GM06990 (cell line): Measurements from ENCODE around the gene COG7.
"Not testable (repeated sequence)": the region's sequence is repeated elsewhere in the genome, so short reads cannot be mapped to it uniquely, and the experiment has no call there.

ENCODE experiments used
- DNase-seq: peaks from one replicate; pipeline ENCODE4 v3.0.0-alpha.2; 2011; ENCODE audit not compliant: insufficient read length; ENCODE audit errors: extremely low read depth
- H3K27me3 ChIP-seq: replicated peaks from 2 replicates; pipeline ENCODE4 v1.6.0; 2011; ENCODE audit warnings: low read length; ENCODE audit not compliant: control insufficient read depth, insufficient read depth
- H3K36me3 ChIP-seq: 2 replicates; pipeline ENCODE4 v1.5.1; 2011; ENCODE audit warnings: low read length; ENCODE audit not compliant: control insufficient read depth, insufficient read depth
- H3K4me3 ChIP-seq: replicated peaks from 2 replicates; pipeline ENCODE4 v1.5.1; 2011; ENCODE audit warnings: low read depth, mild to moderate bottlenecking, control low read depth, low read length
- TF ChIP-seq, protein P1 (sequence below): IDR thresholded peaks from 2 replicates; pipeline ENCODE4 v1.5.1; 2011; ENCODE audit warnings: low read length, control low read depth, mild to moderate bottlenecking, inconsistent platforms; ENCODE audit not compliant: insufficient read depth, poor library complexity, severe bottlenecking

COG7 gene

DNA sequence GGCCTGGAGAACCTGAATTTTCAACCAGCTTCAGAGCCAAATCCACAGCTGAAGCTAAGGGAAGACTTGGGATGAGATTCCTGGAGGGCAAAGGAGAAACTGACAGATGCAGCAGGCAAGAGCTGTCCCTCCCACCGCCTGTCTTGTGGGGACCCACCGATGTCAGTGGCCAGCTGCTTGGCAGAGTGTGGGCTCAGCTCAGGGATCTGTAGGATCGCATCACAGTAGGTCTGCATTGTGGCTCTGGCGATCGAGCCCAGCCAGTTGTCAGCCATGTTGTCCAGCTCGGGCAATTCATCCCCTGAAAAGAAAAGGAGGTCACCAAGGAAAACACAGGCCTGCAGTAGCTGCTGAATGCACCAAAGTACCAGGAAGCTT, 60.8 kb downstream of the COG7 start:
- TF ChIP-seq, protein P1, sequence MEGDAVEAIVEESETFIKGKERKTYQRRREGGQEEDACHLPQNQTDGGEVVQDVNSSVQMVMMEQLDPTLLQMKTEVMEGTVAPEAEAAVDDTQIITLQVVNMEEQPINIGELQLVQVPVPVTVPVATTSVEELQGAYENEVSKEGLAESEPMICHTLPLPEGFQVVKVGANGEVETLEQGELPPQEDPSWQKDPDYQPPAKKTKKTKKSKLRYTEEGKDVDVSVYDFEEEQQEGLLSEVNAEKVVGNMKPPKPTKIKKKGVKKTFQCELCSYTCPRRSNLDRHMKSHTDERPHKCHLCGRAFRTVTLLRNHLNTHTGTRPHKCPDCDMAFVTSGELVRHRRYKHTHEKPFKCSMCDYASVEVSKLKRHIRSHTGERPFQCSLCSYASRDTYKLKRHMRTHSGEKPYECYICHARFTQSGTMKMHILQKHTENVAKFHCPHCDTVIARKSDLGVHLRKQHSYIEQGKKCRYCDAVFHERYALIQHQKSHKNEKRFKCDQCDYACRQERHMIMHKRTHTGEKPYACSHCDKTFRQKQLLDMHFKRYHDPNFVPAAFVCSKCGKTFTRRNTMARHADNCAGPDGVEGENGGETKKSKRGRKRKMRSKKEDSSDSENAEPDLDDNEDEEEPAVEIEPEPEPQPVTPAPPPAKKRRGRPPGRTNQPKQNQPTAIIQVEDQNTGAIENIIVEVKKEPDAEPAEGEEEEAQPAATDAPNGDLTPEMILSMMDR = no peak
- DNase-seq = no peak
- no peak overlapping the region for H3K4me3 ChIP-seq
- no peaks in the 10 kb centered on the region for H3K27me3 ChIP-seq
- peaks cover 17% of the 10 kb centered on the region for H3K36me3 ChIP-seq

DNA sequence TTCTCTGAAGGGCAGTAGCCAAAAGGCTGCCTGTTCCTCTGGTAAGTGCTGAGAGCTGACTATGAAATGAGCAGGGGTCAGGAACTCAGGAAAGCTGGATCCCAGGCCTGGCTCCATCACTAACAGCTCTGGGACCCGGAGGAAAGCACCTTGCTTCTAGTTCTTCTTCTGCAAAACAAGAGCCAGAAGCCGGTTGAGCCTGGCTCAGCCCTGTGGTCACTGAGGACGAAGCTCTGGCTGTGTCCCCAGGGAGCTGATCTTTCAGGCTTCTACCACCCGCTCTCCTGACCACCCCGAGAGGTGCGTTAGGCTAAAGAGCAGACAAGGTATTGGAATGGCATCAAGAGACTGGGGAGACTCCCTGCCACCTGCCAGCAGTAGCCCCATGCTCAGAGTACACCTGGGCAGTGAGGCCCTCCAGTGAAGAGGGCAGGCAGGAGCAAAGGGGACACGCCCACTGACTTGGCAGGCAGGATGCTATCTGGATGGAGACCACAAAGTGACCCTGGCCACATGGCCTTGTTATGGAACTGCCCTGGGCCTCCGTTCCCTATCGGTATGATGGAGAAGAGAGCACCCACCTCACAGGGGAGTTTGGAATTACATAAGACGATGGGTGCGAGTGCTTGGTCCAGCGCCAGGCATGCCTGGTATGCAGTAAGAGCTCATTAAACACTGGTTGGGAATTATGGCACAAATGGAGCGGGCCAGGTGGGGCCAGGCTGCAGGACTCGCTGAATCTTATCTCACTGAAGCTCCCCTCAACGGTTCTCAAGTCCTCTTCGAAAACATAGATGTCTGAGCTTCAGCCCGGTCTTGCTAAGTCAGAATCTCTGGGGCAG, 61.4 kb downstream of the COG7 start:
- H3K27me3 ChIP-seq = no peaks in the 10 kb centered on the region
- DNase-seq = no peak
- TF ChIP-seq, protein P1 = no peak
- H3K4me3 ChIP-seq = no peak overlapping the region
- peaks cover 17% of the 10 kb centered on the region for H3K36me3 ChIP-seq

DNA sequence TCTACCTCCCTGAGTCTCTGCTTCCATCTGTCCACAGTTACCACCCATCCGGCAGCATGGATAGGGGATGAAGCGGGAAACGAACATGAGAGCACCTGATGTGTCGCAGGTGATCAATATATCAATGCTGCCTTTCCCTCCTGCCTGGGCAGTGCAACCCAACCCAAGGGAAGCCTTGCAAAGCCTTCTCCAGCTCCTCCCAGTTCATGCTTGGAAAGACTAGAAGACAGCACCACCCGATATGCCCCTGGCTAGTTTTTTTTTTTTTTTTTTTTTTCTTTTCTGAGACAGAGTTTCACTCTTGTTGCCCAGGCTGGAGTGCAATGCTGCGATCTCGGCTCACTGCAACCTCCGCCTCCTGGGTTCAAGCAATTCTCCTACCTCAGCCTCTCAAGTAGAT, 63.1 kb downstream of the COG7 start:
- not testable (repeated sequence) for H3K4me3 ChIP-seq, DNase-seq, H3K27me3 ChIP-seq
- peaks cover 17% of the 10 kb centered on the region for H3K36me3 ChIP-seq

DNA sequence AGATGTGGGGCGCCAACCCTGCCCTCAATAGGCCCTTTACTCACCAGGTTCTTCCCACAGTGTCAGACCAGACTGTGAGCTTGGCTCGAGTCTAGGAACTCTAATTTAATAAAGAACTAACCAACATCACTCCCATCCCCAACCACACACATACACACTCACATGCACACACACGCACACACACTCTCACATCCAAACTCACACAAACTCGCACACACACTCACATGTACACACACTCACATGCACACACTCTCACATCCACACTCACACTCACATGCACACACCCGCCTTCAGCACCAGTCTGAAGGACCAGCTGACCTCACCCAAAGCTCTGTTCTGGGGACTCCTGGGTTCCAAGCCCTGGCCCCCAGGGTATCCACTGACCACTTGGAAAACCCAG, 63.8 kb downstream of the COG7 start:
- H3K36me3 ChIP-seq = peaks cover 17% of the 10 kb centered on the region
- H3K4me3 ChIP-seq = no peak overlapping the region
- H3K27me3 ChIP-seq = no peaks in the 10 kb centered on the region
- DNase-seq = no peak
- TF ChIP-seq, protein P1 = no peak

DNA sequence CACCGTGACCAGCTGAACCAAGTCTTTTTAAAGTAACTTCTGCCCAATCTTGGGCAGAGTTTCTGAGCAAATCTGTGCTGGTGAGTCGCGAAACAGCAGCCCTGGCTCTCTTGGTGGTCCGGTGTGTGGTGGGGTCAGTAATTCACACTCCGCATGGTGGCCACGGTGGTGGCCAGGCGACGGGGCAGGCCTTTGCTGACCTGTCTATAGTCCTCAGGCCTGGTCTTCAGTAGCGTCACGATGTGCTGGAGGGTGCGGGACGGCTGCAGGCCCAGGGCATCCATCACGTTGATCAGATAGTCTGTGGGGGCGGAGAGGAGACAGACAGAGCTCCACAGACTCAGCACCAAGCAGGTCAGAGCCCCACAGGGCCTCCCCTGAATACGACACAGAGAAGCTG, 64.2 kb downstream of the COG7 start:
- H3K36me3 ChIP-seq = peaks cover 17% of the 10 kb centered on the region
- DNase-seq = no peak
- H3K4me3 ChIP-seq = no peak overlapping the region
- no peaks in the 10 kb centered on the region for H3K27me3 ChIP-seq
- TF ChIP-seq, protein P1 = no peak

DNA sequence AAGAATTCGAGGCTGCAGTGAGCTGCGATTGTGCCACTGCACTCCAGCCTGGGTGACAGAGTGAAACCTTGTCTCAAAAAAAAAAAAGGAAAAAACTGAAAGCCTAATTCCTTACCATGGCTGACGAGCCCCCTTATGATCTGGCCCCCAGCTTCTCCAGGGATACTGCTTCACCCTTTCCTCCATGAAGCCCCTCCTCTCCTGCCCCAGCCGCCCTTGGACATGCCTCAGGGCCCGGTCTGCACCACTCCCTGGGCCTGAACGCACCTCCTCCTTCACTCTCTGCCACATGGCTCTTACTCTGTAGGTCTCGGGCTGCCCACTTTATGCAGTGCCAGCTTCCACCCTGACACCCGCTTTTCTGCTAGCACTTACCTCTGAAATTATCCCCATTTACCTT, 65.3 kb downstream of the COG7 start:
- no peaks in the 10 kb centered on the region for H3K27me3 ChIP-seq
- TF ChIP-seq, protein P1 = no peak
- DNase-seq = no peak
- H3K36me3 ChIP-seq = peaks cover 15% of the 10 kb centered on the region
- no peak overlapping the region for H3K4me3 ChIP-seq
